A549 treated with AZD9567 at 1 μM for 4 hours (cell line): Measurements from ENCODE around the gene POLR3GL. TPM values are rescaled to one million over a fixed set of nuclear protein-coding genes. Genes with fewer than 3 reads are reported as not detected.

ENCODE experiments used
- total RNA-seq: library from RNA; stranded (reverse); fragments of 200-300 nt; extraction: Qiagen RNA extraction; gene quantifications from 5 replicates; pipeline ENCODE4 v1.2.3, GENCODE V29; 2022; ENCODE audit not compliant: insufficient read depth

POLR3GL gene, protein sequence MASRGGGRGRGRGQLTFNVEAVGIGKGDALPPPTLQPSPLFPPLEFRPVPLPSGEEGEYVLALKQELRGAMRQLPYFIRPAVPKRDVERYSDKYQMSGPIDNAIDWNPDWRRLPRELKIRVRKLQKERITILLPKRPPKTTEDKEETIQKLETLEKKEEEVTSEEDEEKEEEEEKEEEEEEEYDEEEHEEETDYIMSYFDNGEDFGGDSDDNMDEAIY
- total RNA-seq: 10.9 to 13.8 TPM (median 11.5 TPM) in 5 replicates

GRCh38 chr1:145964328-145965118 lies at the start of gene POLR3GL, which contains the start of gene ANKRD34A:
Gene POLR3GL (plus strand): TSS chr1:145964690. CDS start chr1:145974866, 10,176 bp downstream.
Gene ANKRD34A (minus strand): TSS chr1:145964575. CDS start chr1:145961759, 2,816 bp downstream.

DNA sequence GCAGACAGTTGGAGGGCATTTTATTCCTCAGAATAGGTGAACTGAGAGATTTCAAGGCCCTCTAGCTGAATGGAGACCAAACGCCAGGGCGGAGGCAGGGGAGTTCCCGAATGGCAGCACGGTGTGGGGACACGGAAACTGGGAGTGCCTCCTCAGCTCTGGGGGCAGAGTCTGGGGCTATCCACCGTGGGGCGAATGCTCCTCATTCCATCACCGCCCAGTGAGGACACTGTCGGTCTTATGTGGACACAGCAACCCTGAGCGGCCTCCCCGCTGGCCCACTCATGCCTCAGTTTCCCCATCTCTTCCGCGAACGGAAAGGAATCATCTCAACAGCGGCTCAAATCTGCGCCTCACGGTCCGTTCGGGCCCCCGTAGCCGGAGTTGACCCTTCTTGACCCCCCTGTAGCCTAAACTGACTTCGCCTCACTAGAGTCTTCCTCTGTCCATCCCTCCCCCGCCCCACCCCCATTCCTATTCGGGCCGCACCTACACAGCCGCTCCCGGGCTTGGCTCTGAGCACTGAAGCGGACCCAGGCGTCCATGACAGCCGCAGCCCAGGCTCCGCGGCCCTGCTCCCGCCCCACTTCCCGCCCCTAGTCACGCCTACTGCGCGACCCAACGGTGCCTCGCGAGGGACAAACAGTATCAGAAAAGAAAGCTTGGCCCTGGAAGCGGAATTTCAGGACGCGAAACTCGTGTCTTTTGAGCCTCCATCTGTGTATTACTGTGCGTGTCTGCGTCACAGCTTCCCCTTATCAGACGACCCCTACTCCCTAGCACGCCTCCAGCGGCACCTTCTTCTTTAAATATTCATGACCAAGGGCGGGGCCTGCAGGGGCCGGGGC lies 46.1 kb upstream of the POLR3GL start, which contains the start of gene PEX11B:
Gene PEX11B (minus strand): TSS at position 574 of the 848 bp plus-strand sequence. CDS start 29 bp downstream, at position 545.

GRCh38 chr1:145927063-145927886 lies 37.2 kb upstream of the POLR3GL start, which contains the start of gene RBM8A:
Gene RBM8A (minus strand): TSS chr1:145927484. CDS start chr1:145927426, 58 bp downstream.

DNA sequence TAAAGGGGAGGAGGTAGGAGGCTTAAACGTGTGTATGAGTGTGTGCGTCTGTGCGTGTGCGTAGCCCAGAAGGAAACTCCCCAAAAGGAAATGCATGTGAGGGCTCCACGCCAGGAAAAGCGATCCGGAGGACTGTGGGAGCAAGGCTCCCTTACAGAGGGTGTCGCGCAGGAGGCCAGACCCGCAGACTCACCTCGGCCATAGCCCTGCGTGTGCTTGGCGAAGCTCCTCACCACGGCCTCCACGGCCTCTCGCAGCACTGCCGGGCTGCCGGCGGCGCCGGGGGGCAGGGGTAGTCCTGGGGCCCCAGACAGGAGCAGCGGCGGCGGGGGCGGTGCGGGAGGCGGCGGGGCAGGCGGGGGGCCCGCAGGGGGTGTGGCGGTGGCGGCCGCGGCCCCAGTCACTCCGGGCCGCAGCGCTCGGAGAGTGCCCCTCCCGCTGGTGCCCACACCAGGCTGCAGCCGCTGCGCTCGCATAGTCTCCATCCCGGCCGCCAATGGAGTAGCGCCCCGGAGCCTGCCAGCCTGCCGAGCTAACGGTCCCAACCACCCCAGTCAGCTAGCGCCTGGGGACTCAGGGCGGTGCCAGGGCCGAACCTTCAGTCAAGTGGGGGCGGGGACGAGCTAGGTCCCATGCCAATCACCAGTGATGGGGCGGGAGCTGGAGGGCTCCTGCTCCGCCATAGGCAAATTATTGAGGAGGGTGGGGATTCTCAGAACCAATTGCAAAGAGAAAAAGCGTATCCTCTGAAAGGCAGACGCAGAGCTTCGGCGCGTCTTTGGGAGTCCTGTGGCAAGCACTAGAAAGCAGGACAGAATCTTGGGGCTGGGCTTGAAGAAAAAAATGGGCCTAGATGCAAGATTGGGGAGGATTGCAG lies 6.8 kb upstream of the POLR3GL start, which contains the start of gene LIX1L:
Gene LIX1L (minus strand): TSS at position 575 of the 877 bp plus-strand sequence. CDS start 90 bp downstream, at position 485.

GRCh38 chr1:145996433-145997015 lies 32.0 kb downstream of the POLR3GL start, which contains the start of gene TXNIP:
Gene TXNIP (minus strand): TSS chr1:145996579. CDS start chr1:145996266, 313 bp downstream.

GRCh38 chr1:146021622-146022402 lies 57.3 kb downstream of the POLR3GL start, which contains the start of gene HJV:
Gene HJV (minus strand): TSS chr1:146021735. CDS start chr1:146020231, 1,504 bp downstream.

Other genes with a start within 250 kb of the POLR3GL start
- not detected in 5 replicates for gene CD160, start 245.2 kb upstream of the POLR3GL start, total RNA-seq
- 12.3 to 15.7 TPM (median 12.3 TPM) in 5 replicates for gene RNF115, start 140.6 kb upstream of the POLR3GL start, total RNA-seq
- gene POLR3C, start 140.5 kb upstream of the POLR3GL start, total RNA-seq: 33.2 to 43.4 TPM (median 36.7 TPM) in 5 replicates
- gene NUDT17, start 119.1 kb upstream of the POLR3GL start, total RNA-seq: 5.1 to 6.4 TPM (median 5.9 TPM) in 5 replicates
- gene PIAS3, start 105.6 kb upstream of the POLR3GL start, total RNA-seq: 31.8 to 47.9 TPM (median 37.4 TPM) in 5 replicates
- gene ANKRD35, start 78.8 kb upstream of the POLR3GL start, total RNA-seq: not detected in 5 replicates
- gene ITGA10, start 54.6 kb upstream of the POLR3GL start, total RNA-seq: 0.58 to 1.3 TPM (median 0.92 TPM) in 4 of 5 replicates, not detected in the other
- gene PEX11B, start 46.0 kb upstream of the POLR3GL start, total RNA-seq: 31.0 to 36.0 TPM (median 33.0 TPM) in 5 replicates
- gene RBM8A, start 37.2 kb upstream of the POLR3GL start, total RNA-seq: 188 to 233 TPM (median 231 TPM) in 5 replicates
- 9.8 to 15.5 TPM (median 10.1 TPM) in 5 replicates for gene LIX1L, start 6.7 kb upstream of the POLR3GL start, total RNA-seq
- gene ANKRD34A, start 115 bp upstream of the POLR3GL start, total RNA-seq: 0.16 to 0.27 TPM (median 0.18 TPM) in 4 of 5 replicates, not detected in the other
- 0.14 to 2.3 TPM (median 0.22 TPM) in 5 replicates for gene TXNIP, start 31.9 kb downstream of the POLR3GL start, total RNA-seq
- gene HJV, start 57.0 kb downstream of the POLR3GL start, total RNA-seq: not detected in 5 replicates
- gene NBPF10, start 180.1 kb downstream of the POLR3GL start, total RNA-seq: 0.71 to 0.85 TPM (median 0.75 TPM) in 5 replicates